OCI-LY1 (cell line): ENCODE results near the gene IPO13.

Source experiments
- H2AFZ ChIP-seq: fragments of 200-600 bp; sonication (generic), shearing (Covaris generic); 2 replicates; pipeline ENCODE4 v1.6.0; 2014; ENCODE audit warnings: antibody characterized with exemption, mild to moderate bottlenecking, low read length
- H3F3A ChIP-seq: fragments of 200-600 bp; sonication (generic), shearing (Covaris generic); 2 replicates; pipeline ENCODE4 v1.6.0; 2014; ENCODE audit warnings: mild to moderate bottlenecking, antibody characterized with exemption, low read length, moderate library complexity; ENCODE audit not compliant: insufficient read depth
- H3K27ac ChIP-seq: fragments of 200-600 bp; sonication (generic); 2 replicates; pipeline ENCODE4 v1.5.1; 2014; ENCODE audit warnings: low read length, mixed run types, mild to moderate bottlenecking, low read depth; ENCODE audit not compliant: poor library complexity, severe bottlenecking
- H3K27me3 ChIP-seq: fragments of 200-600 bp; sonication (generic); 2 replicates; pipeline ENCODE4 v1.6.0; 2014; ENCODE audit warnings: antibody characterized with exemption, mild to moderate bottlenecking, low read length, moderate library complexity; ENCODE audit not compliant: insufficient read depth
- H3K36me3 ChIP-seq: fragments of 200-600 bp; sonication (generic); 2 replicates; pipeline ENCODE4 v1.6.1; 2014; ENCODE audit warnings: mild to moderate bottlenecking, antibody characterized with exemption, low read length, moderate library complexity, mixed read lengths; ENCODE audit not compliant: insufficient read depth
- H3K4me1 ChIP-seq: fragments of 200-600 bp; sonication (generic); 2 replicates; pipeline ENCODE4 v1.5.1; 2014; ENCODE audit warnings: mild to moderate bottlenecking, low read length, moderate library complexity; ENCODE audit not compliant: insufficient read depth, severe bottlenecking
- H3K4me2 ChIP-seq: fragments of 200-600 bp; sonication (generic), shearing (Covaris generic); 2 replicates; pipeline ENCODE4 v1.6.1; 2014; ENCODE audit warnings: low read length
- H3K4me3 ChIP-seq: fragments of 200-600 bp; sonication (generic); 2 replicates; pipeline ENCODE4 v1.5.1; 2014; ENCODE audit warnings: low read length, low read depth, mild to moderate bottlenecking, mixed read lengths; ENCODE audit not compliant: poor library complexity, severe bottlenecking
- H3K79me2 ChIP-seq: fragments of 200-600 bp; shearing (Covaris generic); 2 replicates; pipeline ENCODE4 v1.6.1; 2016; ENCODE audit warnings: mixed run types, low read length, mixed read lengths; ENCODE audit not compliant: insufficient read depth
- H3K9ac ChIP-seq: fragments of 200-600 bp; sonication (generic), shearing (Covaris generic); 2 replicates; pipeline ENCODE4 v1.6.1; 2014; ENCODE audit warnings: mild to moderate bottlenecking, low read length, mixed read lengths
- H3K9me2 ChIP-seq: fragments of 200-600 bp; sonication (generic), shearing (Covaris generic); 2 replicates; pipeline ENCODE4 v1.6.1; 2014; ENCODE audit warnings: low read depth, mild to moderate bottlenecking, low read length, mixed read lengths
- H3K9me3 ChIP-seq: fragments of 200-600 bp; shearing (Covaris generic); 2 replicates; pipeline ENCODE4 v1.6.1; 2014; ENCODE audit warnings: low read length, mixed read lengths
- H4K20me1 ChIP-seq: fragments of 200-600 bp; sonication (generic), shearing (Covaris generic); 2 replicates; pipeline ENCODE4 v1.6.0; 2016; ENCODE audit warnings: mild to moderate bottlenecking, low read length; ENCODE audit not compliant: insufficient read depth
- EZH2 ChIP-seq: fragments of 200-600 bp; sonication (generic), shearing (Covaris generic); IDR thresholded peaks from 2 replicates; pipeline ENCODE4 v1.8.0; 2017; ENCODE audit warnings: borderline replicate concordance, mixed run types, mild to moderate bottlenecking, antibody characterized with exemption, low read length, moderate library complexity, mixed read lengths
- TF ChIP-seq, protein P1 (sequence below): fragments of 200-600 bp; sonication (generic), shearing (Covaris generic); IDR thresholded peaks from 2 replicates; pipeline ENCODE4 v1.5.1; 2017; ENCODE audit warnings: mild to moderate bottlenecking, antibody characterized with exemption, low read length, moderate library complexity, mixed read lengths

Gene IPO13

DNA sequence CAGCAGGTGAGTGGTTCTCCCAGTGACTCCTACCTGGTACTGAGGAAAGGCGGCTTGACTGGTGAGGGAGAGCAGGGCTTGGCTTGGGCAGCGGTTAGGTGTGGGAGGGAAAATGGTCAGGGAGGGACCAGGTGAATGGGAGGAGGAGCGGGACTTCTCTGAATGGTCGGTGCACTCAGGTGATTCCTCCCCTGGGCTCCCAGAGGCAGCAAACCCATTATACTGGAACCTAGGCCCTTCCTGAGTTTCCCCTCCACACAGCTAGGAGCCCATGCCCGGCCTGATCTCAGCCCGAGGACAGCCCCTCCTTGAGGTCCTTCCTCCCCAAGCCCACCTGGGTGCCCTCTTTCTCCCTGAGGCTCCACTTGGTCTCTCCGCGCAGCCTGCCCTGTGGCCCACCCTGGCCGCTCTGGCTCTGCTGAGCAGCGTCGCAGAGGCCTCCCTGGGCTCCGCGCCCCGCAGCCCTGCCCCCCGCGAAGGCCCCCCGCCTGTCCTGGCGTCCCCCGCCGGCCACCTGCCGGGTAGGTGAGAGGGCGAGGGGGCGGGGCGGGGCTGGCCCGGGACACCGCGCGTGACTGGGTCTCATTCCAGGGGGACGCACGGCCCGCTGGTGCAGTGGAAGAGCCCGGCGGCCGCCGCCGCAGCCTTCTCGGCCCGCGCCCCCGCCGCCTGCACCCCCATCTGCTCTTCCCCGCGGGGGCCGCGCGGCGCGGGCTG lies 10.9 kb upstream of the IPO13 start:
- Histone ChIP-seq H3K36me3 (no peaks in the 10 kb centered on the region; the same call in 1 of the 2 replicates), H3K27me3 (no peaks in the 10 kb centered on the region), H2AFZ (no peak overlapping the region), H3K4me3 (peak overlapping the region; percentile 42), H3K79me2 (no peaks in the 10 kb centered on the region), H3K9me3 (no peaks in the 10 kb centered on the region), H3K27ac (no peak overlapping the region), H3K9me2 (no peaks in the 10 kb centered on the region), H3K9ac (no peak overlapping the region; the same call in 1 of the 2 replicates), H3K4me1 (peaks cover 35% of the 10 kb centered on the region), H3F3A (no peaks in the 10 kb centered on the region), H3K4me2 (peak overlapping the region; percentile 58), H4K20me1 (no peaks in the 10 kb centered on the region)
- TF ChIP-seq, protein P1, sequence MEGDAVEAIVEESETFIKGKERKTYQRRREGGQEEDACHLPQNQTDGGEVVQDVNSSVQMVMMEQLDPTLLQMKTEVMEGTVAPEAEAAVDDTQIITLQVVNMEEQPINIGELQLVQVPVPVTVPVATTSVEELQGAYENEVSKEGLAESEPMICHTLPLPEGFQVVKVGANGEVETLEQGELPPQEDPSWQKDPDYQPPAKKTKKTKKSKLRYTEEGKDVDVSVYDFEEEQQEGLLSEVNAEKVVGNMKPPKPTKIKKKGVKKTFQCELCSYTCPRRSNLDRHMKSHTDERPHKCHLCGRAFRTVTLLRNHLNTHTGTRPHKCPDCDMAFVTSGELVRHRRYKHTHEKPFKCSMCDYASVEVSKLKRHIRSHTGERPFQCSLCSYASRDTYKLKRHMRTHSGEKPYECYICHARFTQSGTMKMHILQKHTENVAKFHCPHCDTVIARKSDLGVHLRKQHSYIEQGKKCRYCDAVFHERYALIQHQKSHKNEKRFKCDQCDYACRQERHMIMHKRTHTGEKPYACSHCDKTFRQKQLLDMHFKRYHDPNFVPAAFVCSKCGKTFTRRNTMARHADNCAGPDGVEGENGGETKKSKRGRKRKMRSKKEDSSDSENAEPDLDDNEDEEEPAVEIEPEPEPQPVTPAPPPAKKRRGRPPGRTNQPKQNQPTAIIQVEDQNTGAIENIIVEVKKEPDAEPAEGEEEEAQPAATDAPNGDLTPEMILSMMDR, result no peak
- TF ChIP-seq EZH2, result no peak

DNA sequence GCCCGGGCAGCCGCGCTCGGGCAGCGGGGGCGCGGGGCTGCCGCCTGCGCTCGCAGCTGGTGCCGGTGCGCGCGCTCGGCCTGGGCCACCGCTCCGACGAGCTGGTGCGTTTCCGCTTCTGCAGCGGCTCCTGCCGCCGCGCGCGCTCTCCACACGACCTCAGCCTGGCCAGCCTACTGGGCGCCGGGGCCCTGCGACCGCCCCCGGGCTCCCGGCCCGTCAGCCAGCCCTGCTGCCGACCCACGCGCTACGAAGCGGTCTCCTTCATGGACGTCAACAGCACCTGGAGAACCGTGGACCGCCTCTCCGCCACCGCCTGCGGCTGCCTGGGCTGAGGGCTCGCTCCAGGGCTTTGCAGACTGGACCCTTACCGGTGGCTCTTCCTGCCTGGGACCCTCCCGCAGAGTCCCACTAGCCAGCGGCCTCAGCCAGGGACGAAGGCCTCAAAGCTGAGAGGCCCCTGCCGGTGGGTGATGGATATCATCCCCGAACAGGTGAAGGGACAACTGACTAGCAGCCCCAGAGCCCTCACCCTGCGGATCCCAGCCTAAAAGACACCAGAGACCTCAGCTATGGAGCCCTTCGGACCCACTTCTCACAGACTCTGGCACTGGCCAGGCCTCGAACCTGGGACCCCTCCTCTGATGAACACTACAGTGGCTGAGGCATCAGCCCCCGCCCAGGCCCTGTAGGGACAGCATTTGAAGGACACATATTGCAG lies 10.2 kb upstream of the IPO13 start:
- Histone ChIP-seq H3F3A (no peaks in the 10 kb centered on the region), H2AFZ (no peak overlapping the region), H3K27ac (no peak overlapping the region), H3K9ac (no peak overlapping the region), H3K79me2 (no peaks in the 10 kb centered on the region), H3K4me1 (peaks cover 35% of the 10 kb centered on the region), H3K36me3 (no peaks in the 10 kb centered on the region; the same call in 1 of the 2 replicates), H4K20me1 (no peaks in the 10 kb centered on the region), H3K27me3 (no peaks in the 10 kb centered on the region), H3K9me3 (no peaks in the 10 kb centered on the region), H3K4me3 (peak overlapping the region; percentile 53), H3K9me2 (no peaks in the 10 kb centered on the region), H3K4me2 (peak overlapping the region; percentile 73)
- no peak for TF ChIP-seq EZH2
- TF ChIP-seq, protein P1, result peak; percentile 21; the same call in 1 of the 2 replicates

DNA sequence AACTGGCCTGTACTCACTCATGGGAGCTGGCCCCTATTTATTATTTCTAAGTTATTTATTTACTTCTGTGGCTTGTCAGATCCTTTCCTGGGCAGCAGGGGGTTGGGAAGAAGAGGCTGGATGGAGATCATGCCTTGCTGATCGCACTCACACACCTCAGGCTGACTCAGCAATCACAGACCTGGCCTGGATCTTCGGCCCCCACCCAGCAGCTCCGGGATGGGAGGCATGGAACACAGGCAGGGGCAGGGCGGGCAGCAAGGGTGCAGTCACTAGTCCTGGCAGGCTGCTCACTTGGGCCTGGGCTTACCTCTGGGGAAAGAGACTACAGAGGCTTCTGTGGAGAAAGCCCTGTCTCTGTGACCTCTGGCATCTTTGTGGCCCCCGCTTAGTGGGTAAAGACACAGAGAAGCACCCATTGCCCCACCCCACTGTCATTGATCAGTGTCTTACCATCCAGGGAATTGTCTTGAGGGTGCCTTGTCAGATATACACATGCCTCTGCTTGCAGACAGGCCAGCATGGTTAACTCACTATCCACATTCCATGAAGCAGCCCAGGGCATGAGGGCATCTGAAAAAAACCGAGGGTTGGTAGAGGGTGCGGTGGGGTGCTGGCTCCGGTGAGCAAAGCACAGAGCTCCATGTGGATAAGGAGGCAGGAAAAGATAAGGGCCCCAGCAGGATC lies 9.4 kb upstream of the IPO13 start:
- Histone ChIP-seq H4K20me1 (no peaks in the 10 kb centered on the region), H3K27ac (no peak overlapping the region), H3K79me2 (no peaks in the 10 kb centered on the region), H3K4me1 (peaks cover 31% of the 10 kb centered on the region), H3K36me3 (no peaks in the 10 kb centered on the region; the same call in 1 of the 2 replicates), H3K4me3 (no peak overlapping the region), H3K9ac (no peak overlapping the region), H3K9me3 (no peaks in the 10 kb centered on the region), H3F3A (no peaks in the 10 kb centered on the region), H3K4me2 (no peak overlapping the region), H3K27me3 (no peaks in the 10 kb centered on the region), H2AFZ (no peak overlapping the region), H3K9me2 (no peaks in the 10 kb centered on the region)
- TF ChIP-seq, protein P1, result no peak
- TF ChIP-seq EZH2, result no peak
